Erythroblast (primary cell): ENCODE measurements around the gene GMNN.

Experiments
- GATA1 ChIP-seq: IDR thresholded peaks from 2 replicates; pipeline ENCODE4 v1.6.1; 2011; ENCODE audit warnings: low read depth, mild to moderate bottlenecking, control low read depth, low read length, moderate library complexity
- POLR2A ChIP-seq: IDR thresholded peaks from 2 replicates; pipeline ENCODE4 v1.6.1; 2011; ENCODE audit warnings: mild to moderate bottlenecking, low read length

DNA sequence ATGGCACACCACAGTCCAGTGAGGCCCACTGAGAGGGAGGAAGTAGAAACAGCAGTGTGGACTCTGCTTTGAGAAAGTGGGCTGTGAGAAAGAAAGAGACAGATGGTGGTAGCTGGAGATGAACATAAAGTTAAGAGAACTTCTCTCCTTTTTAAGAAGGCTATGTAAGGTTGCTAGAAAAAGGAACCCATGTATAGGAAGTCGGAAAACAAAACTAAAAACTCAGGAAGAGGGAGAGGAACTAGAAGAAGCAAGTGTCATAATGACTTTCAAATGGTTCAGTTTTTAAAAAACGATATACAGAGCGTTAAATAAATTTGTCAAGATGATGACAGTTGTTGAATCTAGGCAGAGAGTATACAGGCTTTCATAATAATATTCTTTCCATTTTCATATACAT, 25.4 kb upstream of the GMNN start:
- TF ChIP-seq POLR2A (no peak), GATA1 (no peak)
